ENCODE data around the gene SYNE3.
A peak's percentile ranks its signal among the peaks of the same experiment; 100 is the strongest.
"Not testable (repeated sequence)": the region's sequence is repeated elsewhere in the genome, so short reads cannot be mapped to it uniquely, and the experiment has no call there.

Gene SYNE3

GRCh38 chr14:95524706-95525512, 8.5 kb upstream of the SYNE3 start:
- DNase-seq (ENCODE audit: low read depth) = no peak

GRCh38 chr14:95523815-95524448, 7.5 kb upstream of the SYNE3 start:
- DNase-seq (ENCODE audit: low read depth) = no peak

DNA sequence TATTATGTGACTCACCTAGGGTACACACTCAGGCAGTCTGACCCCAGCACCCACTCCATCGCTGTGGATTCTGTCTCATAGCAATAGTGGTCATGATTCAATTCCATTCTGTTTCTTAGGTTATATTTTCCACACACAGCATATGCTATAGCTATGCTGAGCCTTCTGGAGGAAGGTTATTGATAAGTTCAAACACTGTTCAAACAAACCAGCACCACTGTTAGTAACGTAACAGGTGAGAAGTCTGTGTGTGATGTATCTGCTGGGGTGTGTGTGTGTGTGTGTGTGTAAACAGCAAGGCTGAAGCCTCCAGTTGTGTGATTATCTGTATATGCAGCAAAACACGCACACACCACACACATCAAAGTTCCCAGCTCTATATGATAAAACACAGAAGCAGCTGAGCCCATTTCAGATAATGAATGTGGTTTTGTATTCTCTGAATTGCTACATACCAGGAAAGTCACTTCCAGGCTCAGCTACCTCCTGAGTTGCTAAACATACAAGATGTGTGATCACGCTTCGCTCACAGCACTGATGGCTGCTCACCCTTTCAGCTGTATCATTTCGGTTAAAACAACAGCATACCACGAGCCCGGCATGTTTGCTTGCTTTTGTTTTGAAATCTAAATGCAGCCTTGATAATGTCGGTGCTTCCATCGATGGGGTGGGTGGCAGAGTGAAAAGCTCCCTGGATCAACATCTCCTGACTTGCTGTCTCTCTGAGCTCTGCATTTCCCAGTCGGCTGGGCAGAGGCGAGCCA, 6.8 kb upstream of the SYNE3 start:
- no peak for DNase-seq (ENCODE audit: low read depth)

DNA sequence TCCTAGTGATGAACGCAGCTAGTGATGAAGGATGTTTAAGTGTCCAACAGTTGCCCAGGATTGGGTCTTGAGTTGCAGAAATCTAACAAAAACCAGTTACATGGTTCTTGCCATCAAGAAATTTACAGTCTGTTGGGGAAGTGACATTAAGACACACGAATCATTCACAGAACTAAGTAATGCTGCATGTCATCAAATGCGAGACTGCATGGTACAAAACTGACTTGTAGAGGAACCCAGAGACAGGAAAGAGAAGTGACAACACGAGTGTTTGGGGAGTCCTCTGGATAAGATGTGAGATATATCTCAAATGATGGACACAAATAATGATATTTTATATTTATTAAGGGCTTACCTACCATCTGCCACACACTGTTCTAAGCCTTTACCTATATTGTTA, 6.1 kb upstream of the SYNE3 start:
- DNase-seq (ENCODE audit: low read depth) = no peak

- DNase-seq (ENCODE audit: low read depth) = no peak
Observed at GRCh38 chr14:95522116-95522515, 5.7 kb upstream of the SYNE3 start.

- DNase-seq (ENCODE audit: low read depth) = no peak
Observed at GRCh38 chr14:95521001-95521400, 4.6 kb upstream of the SYNE3 start.

DNA sequence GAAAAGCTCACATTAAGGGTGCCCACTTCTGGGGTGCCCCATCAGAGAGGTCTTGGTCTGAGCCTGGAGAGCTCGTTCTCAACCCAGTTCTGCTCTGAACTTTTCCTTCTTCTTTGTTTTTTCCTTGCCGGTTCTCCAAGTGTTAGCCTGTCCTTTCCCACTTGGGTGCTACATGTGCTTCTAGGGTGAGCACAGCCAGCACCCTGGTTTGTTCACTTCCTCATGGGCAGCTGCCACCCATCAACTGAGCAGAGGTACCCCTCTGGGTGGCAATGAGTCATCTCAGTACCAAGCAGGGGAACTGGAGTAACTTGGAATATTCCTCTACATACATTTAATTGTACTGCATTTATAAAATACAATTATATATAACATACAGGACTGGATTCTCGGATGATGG, 3.9 kb upstream of the SYNE3 start:
- no peak for DNase-seq (ENCODE audit: low read depth)

DNA sequence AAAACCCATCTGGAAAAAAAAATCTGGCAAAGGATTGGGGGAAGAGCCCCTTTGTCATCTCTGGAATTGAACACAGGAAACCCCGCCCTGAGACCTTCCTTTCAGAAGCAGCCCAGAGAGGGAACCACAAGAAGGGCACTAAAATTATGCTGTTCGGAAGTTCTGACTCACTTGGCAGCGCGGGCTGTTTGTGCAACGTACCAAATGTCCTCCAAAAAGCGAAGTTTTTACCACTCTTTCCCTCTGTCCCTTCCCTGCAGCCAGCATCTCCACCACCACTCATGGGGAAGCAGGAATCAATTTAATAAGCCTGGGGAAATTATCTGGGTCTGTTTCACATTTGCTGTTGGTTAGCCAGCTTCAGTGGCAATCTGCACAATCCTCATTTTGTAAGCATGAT, 3.2 kb upstream of the SYNE3 start:
- DNase-seq (ENCODE audit: low read depth) = peak; percentile 75

- DNase-seq (ENCODE audit: low read depth) = no peak
Observed at GRCh38 chr14:95518045-95518751, 1.7 kb upstream of the SYNE3 start.

GRCh38 chr14:95515596-95516552, 576 bp downstream of the SYNE3 start:
- no peak for DNase-seq (ENCODE audit: low read depth)

DNA sequence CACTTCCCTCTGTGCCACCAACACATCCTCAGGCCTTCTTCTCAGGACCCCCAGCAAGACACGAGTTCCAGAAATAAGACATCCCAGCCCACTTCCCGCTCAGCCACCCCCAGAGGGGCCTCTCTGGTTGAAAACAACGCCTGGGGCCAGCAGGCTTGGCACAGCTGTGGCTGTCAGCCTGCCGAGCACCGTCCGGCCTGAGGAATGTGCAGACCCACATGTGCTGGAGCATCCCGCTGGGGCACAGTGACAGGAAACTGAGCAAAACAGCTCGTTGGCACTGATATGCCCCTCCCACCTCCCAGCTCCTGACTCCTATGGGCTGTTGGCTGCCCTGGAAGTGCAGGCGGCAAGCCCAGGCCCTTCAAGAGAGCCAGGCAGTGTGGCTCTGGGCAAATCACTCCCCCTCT, 1.4 kb downstream of the SYNE3 start:
- no peak for DNase-seq (ENCODE audit: low read depth)

GRCh38 chr14:95514131-95515079, 2.0 kb downstream of the SYNE3 start:
- no peak for DNase-seq (ENCODE audit: low read depth)

GRCh38 chr14:95513291-95513690, 3.2 kb downstream of the SYNE3 start:
- no peak for DNase-seq (ENCODE audit: low read depth)

DNA sequence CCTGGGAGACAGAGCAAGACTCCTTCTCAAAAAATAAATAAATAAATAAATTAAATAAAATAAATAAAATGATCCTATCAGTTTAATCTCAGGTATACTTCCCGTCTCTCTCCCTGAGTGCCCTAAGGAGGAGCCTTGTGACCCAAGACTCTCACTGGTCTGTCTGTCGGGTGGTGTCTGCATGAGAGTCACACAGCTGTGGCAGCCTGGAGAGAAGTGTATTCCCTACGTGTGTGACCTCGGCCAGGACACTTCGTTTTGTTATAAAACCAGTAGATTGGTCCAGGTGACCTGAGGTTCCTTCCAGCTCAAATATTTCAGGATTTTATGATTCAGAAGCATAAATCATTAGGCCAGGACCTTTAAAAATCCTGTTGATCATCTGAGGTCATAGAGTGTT, 4.8 kb downstream of the SYNE3 start:
- no peak for DNase-seq (ENCODE audit: low read depth)

- DNase-seq (ENCODE audit: low read depth) = no peak
Observed at GRCh38 chr14:95510804-95511203, 5.6 kb downstream of the SYNE3 start.

DNA sequence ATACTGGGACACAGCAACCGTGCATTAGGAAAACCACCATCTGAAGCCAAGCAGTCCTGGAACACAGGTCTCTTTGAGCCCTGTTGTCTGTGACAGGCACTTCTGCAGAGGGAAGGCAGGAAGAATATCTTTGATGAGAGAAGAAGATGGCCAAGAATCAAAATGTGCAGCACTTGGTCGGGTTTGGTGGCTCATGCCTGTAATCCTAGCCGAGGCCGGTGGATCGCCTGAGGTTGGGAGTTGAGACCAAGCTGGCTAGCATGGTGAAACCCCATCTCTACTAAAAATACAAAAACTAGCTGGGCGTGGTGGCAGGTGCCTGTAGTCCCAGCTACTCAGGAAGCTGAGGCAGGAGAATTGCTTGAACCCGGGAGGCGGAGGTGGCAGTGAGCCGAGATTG, 6.1 kb downstream of the SYNE3 start:
- not testable (repeated sequence) for DNase-seq (ENCODE audit: low read depth)

GRCh38 chr14:95509495-95509894, 7.0 kb downstream of the SYNE3 start:
- no peak for DNase-seq (ENCODE audit: low read depth)

- DNase-seq (ENCODE audit: low read depth) = no peak
Observed at GRCh38 chr14:95508377-95508776, 8.1 kb downstream of the SYNE3 start.

DNA sequence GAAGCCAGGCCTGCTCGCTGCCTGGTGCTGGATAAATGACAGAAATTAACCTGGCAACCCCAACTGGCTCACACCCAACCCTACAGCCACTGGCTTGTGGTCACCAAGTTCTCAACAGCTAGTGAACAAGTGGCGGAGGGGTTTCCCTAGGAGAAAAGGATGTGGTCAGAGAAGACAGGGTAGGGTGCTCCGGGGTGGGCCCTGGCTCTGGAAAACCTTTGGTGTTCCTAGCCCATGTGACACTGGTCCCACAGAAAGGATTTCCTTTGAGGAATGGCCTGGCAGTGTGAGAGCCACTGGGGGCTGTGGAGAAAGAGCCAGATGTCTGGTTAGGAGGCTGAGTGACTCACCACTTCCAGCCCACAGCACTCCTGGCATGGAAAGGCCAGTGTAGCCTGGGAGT, 8.7 kb downstream of the SYNE3 start:
- no peak for DNase-seq (ENCODE audit: low read depth)

DNA sequence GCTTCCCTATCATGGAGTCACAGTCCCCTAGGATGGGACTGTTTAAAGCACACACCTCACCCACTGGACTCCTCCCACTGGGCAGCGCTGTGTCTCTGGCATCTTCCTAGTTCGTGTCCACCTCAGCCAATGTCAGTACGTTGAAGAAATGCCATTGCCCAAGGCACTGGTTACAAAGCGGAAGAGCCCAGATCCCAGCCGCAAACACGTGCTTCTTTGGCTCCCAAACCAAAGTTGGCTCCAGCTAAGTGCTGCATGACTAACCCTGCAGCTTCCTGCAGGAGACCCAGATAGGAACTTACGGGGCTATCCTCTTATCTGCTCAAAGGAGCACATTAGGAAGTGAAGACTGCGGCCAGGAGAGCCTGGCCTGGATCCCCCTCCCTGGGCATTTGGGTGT, 9.3 kb downstream of the SYNE3 start:
- DNase-seq (ENCODE audit: low read depth) = no peak
